ENCODE data around the gene GAK. TPM values are rescaled to one million over a fixed set of nuclear protein-coding genes. Genes with fewer than 3 reads are reported as not detected.

The GAK gene
- polyA plus RNA-seq, 1 donor = 96.1 TPM

DNA sequence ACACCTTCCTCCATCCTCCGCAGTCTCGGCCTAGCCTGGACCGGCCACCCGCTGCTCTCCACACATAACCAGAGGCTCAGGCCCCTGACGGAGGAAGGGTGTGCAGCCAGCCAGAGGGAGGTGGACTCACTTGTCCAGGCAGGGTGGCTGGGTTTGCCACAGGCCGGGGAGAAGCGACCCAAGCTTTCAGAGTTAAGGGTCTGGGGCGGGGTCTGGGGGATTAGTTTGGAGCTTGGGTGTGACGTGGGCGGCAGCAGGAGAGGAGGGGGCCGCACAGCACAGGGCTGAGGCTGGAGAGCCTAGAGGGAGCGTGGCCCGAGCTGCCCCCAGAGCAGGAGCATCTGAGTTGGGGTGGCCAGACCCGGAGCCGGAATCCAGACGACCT lies 83.8 kb downstream of the GAK start:
- no CpG with 5 or more reads among the region's 16 CpGs for WGBS (ENCODE audit: insufficient coverage, low lambda C conversion rate)

DNA sequence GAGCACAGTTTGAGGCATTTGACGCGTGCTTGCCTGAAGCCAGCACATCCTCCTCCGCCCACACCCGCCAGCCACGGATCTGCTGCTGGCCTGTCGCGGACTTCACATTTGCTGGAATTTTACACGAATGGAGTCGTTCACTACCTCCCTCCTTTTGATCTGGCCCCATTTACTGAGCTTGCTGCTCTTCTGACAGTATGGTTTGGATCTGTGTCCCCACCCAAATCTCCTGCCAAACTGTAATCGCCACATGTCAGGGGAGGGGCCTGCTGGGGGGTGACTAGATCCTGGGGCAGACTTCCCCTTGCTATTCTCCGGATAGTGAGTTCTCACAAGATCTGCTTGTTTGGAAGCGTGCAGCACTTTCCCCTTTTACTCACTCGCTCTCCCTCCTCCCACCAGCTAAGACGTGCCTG lies 86.3 kb downstream of the GAK start:
- H3K4me1 ChIP-seq (ENCODE audit: control insufficient read depth, insufficient read depth, low read length) = no peaks in the 10 kb centered on the region
- no peaks in the 10 kb centered on the region for H3K27me3 ChIP-seq (ENCODE audit: control insufficient read depth, insufficient read depth, low read length)
- H3K36me3 ChIP-seq (ENCODE audit: control insufficient read depth, insufficient read depth, low read length) = peaks cover 29% of the 10 kb centered on the region
- H3K9me3 ChIP-seq (ENCODE audit: control insufficient read depth, low read depth, low read length) = no peaks in the 10 kb centered on the region
- WGBS (ENCODE audit: insufficient coverage, low lambda C conversion rate) = no CpG with 5 or more reads among the region's 14 CpGs
- no peak overlapping the region for H3K27ac ChIP-seq (ENCODE audit: low read length)
- no peak for DNase-seq
- no peak overlapping the region for H3K4me3 ChIP-seq (ENCODE audit: low read length)

More for the DNA sequence above, 83.8 kb downstream of the GAK start:
- Histone ChIP-seq H3K4me3 (ENCODE audit: low read length) (no peak overlapping the region), H3K27me3 (ENCODE audit: control insufficient read depth, insufficient read depth, low read length) (no peaks in the 10 kb centered on the region), H3K27ac (ENCODE audit: low read length) (no peak overlapping the region), H3K36me3 (ENCODE audit: control insufficient read depth, insufficient read depth, low read length) (peaks cover 37% of the 10 kb centered on the region), H3K4me1 (ENCODE audit: control insufficient read depth, insufficient read depth, low read length) (no peaks in the 10 kb centered on the region), H3K9me3 (ENCODE audit: control insufficient read depth, low read depth, low read length) (no peaks in the 10 kb centered on the region)
- DNase-seq = no peak

DNA sequence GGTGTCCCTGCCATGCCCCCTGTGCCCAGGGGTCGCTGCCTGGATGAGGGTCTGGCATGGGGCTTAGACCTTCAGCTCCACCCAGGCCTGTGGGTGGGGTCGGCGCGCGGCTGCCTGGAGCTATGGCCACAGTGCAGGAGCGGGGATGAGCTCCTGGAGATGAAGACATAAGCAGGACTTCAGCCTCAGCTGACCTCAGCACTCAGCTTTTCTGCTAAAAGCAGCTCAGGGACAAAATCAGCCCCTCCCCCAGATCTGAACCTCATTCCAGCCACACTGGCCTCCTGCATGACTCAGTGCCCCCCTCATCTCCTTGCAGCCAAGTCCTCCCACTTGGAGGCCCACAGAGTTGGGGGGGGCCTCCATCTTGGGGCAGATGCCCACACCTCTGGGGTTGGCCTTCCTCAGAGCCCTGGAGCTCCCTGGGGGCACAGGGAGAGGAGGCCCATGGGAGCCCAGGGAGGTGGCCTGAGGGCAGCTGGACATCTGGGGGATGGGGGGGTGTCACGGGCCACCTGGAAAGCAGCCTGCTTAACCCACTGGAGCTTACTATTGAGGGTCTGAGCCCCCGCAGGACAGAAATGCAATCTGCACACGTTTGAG lies 86.8 kb downstream of the GAK start:
- DNase-seq = no peak
- H3K9me3 ChIP-seq (ENCODE audit: control insufficient read depth, low read depth, low read length) = no peaks in the 10 kb centered on the region
- no peaks in the 10 kb centered on the region for H3K27me3 ChIP-seq (ENCODE audit: control insufficient read depth, insufficient read depth, low read length)
- no peak overlapping the region for H3K4me3 ChIP-seq (ENCODE audit: low read length)
- H3K4me1 ChIP-seq (ENCODE audit: control insufficient read depth, insufficient read depth, low read length) = no peaks in the 10 kb centered on the region
- peaks cover 25% of the 10 kb centered on the region for H3K36me3 ChIP-seq (ENCODE audit: control insufficient read depth, insufficient read depth, low read length)
- no peak overlapping the region for H3K27ac ChIP-seq (ENCODE audit: low read length)
- WGBS (ENCODE audit: insufficient coverage, low lambda C conversion rate) = no CpG with 5 or more reads among the region's 9 CpGs

DNA sequence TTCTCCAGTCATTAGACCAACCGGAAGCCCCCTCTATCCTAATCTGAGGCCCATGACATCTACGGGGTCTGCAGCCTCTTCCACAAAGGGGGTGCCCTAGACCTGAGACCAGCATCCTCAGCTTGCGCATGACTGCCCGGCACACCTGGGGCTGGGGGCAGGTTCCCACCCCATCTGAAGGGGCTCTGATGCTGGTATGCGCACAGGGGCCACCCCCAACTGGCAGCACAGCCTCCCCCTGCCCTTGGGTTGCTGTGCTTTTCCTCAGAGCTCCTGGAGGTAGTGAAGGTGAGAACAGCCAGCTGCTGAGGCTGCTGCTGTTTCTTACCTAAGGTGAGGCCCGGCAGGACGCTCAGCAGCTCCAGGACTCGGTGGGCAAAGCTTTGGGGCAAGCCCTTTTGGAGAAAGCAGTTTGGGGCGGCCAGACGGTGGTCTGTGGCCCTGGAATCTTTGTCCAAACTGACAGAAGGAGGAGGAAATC lies 87.3 kb downstream of the GAK start:
- Histone ChIP-seq H3K4me3 (ENCODE audit: low read length) (no peak overlapping the region), H3K27me3 (ENCODE audit: control insufficient read depth, insufficient read depth, low read length) (no peaks in the 10 kb centered on the region), H3K27ac (ENCODE audit: low read length) (no peak overlapping the region), H3K4me1 (ENCODE audit: control insufficient read depth, insufficient read depth, low read length) (no peaks in the 10 kb centered on the region), H3K36me3 (ENCODE audit: control insufficient read depth, insufficient read depth, low read length) (peaks cover 21% of the 10 kb centered on the region), H3K9me3 (ENCODE audit: control insufficient read depth, low read depth, low read length) (no peaks in the 10 kb centered on the region)
- no peak for DNase-seq
- WGBS (ENCODE audit: insufficient coverage, low lambda C conversion rate) = no CpG with 5 or more reads among the region's 10 CpGs

DNA sequence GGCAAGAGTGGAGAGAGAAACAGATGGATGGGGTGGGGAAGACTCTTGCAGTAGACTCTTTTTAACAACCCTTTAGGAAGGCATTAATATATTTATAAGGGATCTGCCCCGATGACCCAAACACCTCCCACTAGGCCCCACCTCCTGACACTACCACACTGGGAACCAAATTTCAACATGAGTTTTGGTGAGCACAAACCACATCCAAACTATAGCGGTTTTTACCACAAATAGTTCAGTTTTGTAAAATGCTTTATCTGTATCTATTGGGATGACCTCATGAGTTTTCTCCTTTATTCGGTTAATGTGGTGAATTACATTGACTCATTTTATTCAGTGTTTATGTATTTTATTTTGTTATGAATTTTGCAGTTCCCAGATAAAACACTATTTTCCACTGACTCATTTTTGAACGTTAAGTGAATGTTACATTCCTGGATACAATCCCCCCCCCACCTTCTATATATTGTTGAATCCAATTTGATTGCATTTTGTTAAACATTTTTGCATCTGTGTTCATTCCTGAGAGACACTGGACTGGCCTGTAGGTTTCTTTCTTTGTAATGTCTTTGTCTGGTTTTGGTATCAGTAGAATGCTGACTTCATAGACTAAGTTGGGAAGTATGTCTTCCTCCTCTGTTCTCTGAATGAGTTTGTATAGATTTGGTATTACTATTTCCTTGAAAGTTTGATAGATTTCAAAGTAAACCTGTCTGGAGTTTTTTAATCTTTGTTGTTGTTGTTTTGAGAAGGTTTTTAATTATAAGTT lies 92.3 kb downstream of the GAK start:
- H3K4me1 ChIP-seq (ENCODE audit: control insufficient read depth, insufficient read depth, low read length) = no peaks in the 10 kb centered on the region
- 93% methylated on average over 2 of the region's 4 CpGs for WGBS (ENCODE audit: insufficient coverage, low lambda C conversion rate)
- peaks cover 31% of the 10 kb centered on the region for H3K9me3 ChIP-seq (ENCODE audit: control insufficient read depth, low read depth, low read length)
- H3K4me3 ChIP-seq (ENCODE audit: low read length) = no peak overlapping the region
- H3K36me3 ChIP-seq (ENCODE audit: control insufficient read depth, insufficient read depth, low read length) = peaks cover 9% of the 10 kb centered on the region
- no peak for DNase-seq
- H3K27ac ChIP-seq (ENCODE audit: low read length) = no peak overlapping the region
- H3K27me3 ChIP-seq (ENCODE audit: control insufficient read depth, insufficient read depth, low read length) = no peaks in the 10 kb centered on the region

DNA sequence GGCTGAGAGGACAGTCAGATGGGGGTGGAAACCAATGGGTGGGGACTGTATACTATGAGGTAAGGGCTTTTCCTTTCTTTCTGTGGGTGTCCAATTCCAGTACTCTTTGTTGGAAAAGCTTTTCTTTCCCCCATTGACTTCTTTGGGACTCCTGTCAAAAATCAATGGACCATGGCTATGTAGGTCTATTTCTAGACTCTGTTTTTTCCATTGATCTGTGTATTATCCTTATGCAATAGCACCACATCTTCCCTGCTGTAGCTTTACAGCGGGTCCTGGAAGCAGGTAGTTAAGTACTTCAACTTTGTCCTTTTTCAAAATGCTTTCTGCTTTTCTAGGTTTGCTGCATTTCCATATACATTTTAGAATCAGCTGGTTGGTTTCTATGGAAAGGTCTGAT lies 94.3 kb downstream of the GAK start:
- Histone ChIP-seq H3K27ac (ENCODE audit: low read length) (no peak overlapping the region), H3K9me3 (ENCODE audit: control insufficient read depth, low read depth, low read length) (peaks cover 31% of the 10 kb centered on the region), H3K4me1 (ENCODE audit: control insufficient read depth, insufficient read depth, low read length) (no peaks in the 10 kb centered on the region), H3K36me3 (ENCODE audit: control insufficient read depth, insufficient read depth, low read length) (peaks cover 3% of the 10 kb centered on the region), H3K4me3 (ENCODE audit: low read length) (no peak overlapping the region), H3K27me3 (ENCODE audit: control insufficient read depth, insufficient read depth, low read length) (no peaks in the 10 kb centered on the region)
- no peak for DNase-seq
- no CpG with 5 or more reads among the region's 1 CpG for WGBS (ENCODE audit: insufficient coverage, low lambda C conversion rate)

DNA sequence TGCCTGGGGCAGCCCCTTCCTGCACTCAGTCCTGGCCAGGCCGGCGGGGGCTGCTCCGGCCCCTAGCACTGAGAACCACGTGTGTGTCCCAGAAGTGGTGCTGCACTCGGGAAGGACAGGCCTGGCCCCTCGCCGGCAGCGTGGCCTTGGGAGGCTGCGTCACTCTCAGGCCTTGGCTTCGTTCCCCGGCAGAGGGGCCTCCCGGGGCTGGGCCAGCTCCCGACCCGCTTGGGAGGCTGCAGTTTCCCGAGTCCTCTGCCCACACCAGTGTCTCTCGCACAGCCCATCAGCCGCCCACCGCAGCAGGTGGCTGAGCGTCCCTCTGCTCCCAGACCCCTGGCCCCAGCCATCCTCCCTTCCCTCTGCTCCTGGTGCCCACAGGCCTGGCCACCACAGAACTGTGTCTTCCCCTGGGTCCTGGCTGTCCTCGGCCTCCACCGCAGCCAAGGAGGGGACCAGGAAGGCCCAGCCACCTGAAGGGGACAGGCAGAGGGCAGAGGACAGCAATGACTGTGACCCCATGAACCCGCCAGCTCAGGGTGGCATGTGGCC lies 95.3 kb downstream of the GAK start:
- WGBS (ENCODE audit: insufficient coverage, low lambda C conversion rate) = no CpG with 5 or more reads among the region's 22 CpGs

DNA sequence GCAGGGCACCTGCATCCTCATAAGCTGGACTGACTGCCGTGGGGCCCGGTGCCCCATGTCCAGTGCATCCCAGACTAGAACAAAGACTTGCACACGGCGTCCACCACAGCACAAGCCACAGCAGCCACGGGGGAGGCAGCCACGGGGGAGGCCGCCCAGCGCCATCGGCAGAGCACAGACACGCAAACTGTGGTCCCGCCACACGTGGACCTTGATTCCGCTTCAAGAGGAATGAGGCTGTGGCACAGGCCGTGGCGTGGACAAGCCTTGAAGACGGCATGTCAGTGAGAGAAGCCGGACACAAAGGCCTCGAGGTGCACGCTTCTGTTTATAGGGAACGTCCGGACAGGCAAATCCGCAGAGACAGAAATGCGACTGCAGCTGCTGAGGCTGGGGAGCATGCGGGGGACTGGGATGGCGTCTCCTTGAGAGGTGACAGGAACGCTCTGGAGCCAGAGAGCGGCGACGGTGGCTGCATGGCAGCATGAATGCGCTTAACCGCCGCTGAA lies 96.1 kb downstream of the GAK start:
- Histone ChIP-seq H3K9me3 (ENCODE audit: control insufficient read depth, low read depth, low read length) (peaks cover 38% of the 10 kb centered on the region), H3K4me1 (ENCODE audit: control insufficient read depth, insufficient read depth, low read length) (no peaks in the 10 kb centered on the region), H3K36me3 (ENCODE audit: control insufficient read depth, insufficient read depth, low read length) (no peaks in the 10 kb centered on the region), H3K27ac (ENCODE audit: low read length) (no peak overlapping the region), H3K27me3 (ENCODE audit: control insufficient read depth, insufficient read depth, low read length) (peaks cover 4% of the 10 kb centered on the region), H3K4me3 (ENCODE audit: low read length) (no peak overlapping the region)
- no peak for DNase-seq
- 100% methylated on average over 3 of the region's 32 CpGs for WGBS (ENCODE audit: insufficient coverage, low lambda C conversion rate)

More for the DNA sequence above, 95.3 kb downstream of the GAK start:
- peaks cover 34% of the 10 kb centered on the region for H3K9me3 ChIP-seq (ENCODE audit: control insufficient read depth, low read depth, low read length)
- H3K27ac ChIP-seq (ENCODE audit: low read length) = no peak overlapping the region
- peaks cover 4% of the 10 kb centered on the region for H3K27me3 ChIP-seq (ENCODE audit: control insufficient read depth, insufficient read depth, low read length)
- DNase-seq = no peak
- H3K36me3 ChIP-seq (ENCODE audit: control insufficient read depth, insufficient read depth, low read length) = no peaks in the 10 kb centered on the region
- H3K4me3 ChIP-seq (ENCODE audit: low read length) = no peak overlapping the region
- no peaks in the 10 kb centered on the region for H3K4me1 ChIP-seq (ENCODE audit: control insufficient read depth, insufficient read depth, low read length)

DNA sequence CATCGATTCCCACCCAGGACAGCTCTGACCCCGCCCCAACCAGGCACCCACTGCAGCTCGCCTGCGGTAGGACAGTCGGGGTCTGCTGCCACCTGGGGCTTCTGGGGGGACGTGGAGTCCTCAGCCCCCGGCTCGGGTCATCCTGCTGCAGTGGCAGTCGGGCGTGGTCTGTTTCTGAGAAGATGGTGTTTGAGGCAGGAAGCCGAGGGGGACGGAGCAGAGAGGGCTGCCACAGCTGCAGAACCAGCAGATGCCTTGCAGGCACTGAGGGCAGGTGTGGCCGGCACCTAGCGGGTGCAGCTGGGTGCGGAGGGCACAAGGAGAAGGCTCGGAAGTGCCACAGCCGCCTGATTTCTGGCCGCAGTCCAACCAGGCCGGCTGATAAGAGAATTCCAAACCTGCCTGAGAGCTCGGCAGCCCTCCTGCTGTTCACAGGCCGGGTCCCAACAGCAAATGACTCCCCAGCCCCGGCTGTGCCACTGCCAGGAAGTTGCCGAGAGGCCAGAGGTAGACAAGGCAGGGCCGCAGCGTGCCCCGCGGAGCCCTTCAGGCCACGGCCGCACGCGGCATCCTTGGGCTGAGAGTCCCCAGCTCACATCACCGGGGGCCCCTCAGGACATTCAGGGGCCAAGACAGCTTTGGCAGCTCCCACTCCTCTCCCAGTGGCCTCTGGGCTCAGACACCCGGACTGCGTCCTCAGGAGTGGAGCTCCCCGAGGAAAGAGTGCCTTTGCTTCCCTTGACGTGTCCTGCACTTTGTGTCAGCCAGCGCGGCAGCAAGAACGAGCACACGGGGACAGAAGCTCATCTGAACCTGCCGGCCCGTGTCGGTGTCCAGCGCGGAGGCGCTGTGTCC lies 96.7 kb downstream of the GAK start:
- no peak for DNase-seq
- Histone ChIP-seq H3K4me1 (ENCODE audit: control insufficient read depth, insufficient read depth, low read length) (no peaks in the 10 kb centered on the region), H3K27ac (ENCODE audit: low read length) (no peak overlapping the region), H3K27me3 (ENCODE audit: control insufficient read depth, insufficient read depth, low read length) (peaks cover 10% of the 10 kb centered on the region), H3K9me3 (ENCODE audit: control insufficient read depth, low read depth, low read length) (peaks cover 38% of the 10 kb centered on the region), H3K36me3 (ENCODE audit: control insufficient read depth, insufficient read depth, low read length) (no peaks in the 10 kb centered on the region), H3K4me3 (ENCODE audit: low read length) (no peak overlapping the region)
- no CpG with 5 or more reads among the region's 46 CpGs for WGBS (ENCODE audit: insufficient coverage, low lambda C conversion rate)
